A549 (cell line): ENCODE results near the gene RAPGEF6.

Experiments used
- CEBPB ChIP-seq, 2 experiments: fragments of >200 bp in 1 of 2; sonication (Bioruptor Twin) in 1 of 2; formaldehyde crosslinking in 1 of 2; IDR thresholded peaks; 2 replicates each; pipeline ENCODE4 v1.6.1; 2012 to 2016
- CTCF ChIP-seq: fragments of >200 bp; sonication (Bioruptor Twin); formaldehyde crosslinking; IDR thresholded peaks from 3 replicates; pipeline ENCODE4 v1.5.1; 2016
- KDM5A ChIP-seq: fragments of 200-600 bp; sonication (generic); IDR thresholded peaks from 2 replicates; pipeline ENCODE4 v1.6.1; 2016; ENCODE audit warnings: antibody characterized with exemption, mild to moderate bottlenecking
- MAFK ChIP-seq: fragments of 450-650 bp; IDR thresholded peaks from 2 replicates; pipeline ENCODE4 v1.6.1; 2014; ENCODE audit not compliant: partially characterized antibody
- PHF8 ChIP-seq: fragments of 200-600 bp; sonication (generic); IDR thresholded peaks from 2 replicates; pipeline ENCODE4 v1.6.1; 2016; ENCODE audit warnings: low read depth, mild to moderate bottlenecking, antibody characterized with exemption, moderate library complexity, borderline replicate concordance
- POLR2A ChIP-seq: IDR thresholded peaks from 2 replicates; pipeline ENCODE4 v1.6.1; 2012; ENCODE audit warnings: mild to moderate bottlenecking, low read length
- SMC3 ChIP-seq: fragments of >200 bp; sonication (Bioruptor Twin); formaldehyde crosslinking; IDR thresholded peaks from 3 replicates; pipeline ENCODE4 v1.6.1; 2018; ENCODE audit warnings: inconsistent platforms

GRCh38 chr5:131461742-131462141 is 173.3 kb downstream of the RAPGEF6 start:
- TF ChIP-seq POLR2A (no peak), SMC3 (no peak), CTCF (no peak), CEBPB (IDR thresholded peaks at IDR 0.05) (no peak), KDM5A (no peak), PHF8 (no peak), MAFK (no peak)
